ENCODE results near the gene RPL14. TPM values are rescaled to one million over a fixed set of nuclear protein-coding genes. Genes with fewer than 3 reads are reported as not detected.
A peak's percentile ranks its signal among the peaks of the same experiment; 100 is the strongest.

RPL14 gene
- total and polyA plus RNA-seq, 4 donors = 82.6 to 383 (median 185) TPM

DNA sequence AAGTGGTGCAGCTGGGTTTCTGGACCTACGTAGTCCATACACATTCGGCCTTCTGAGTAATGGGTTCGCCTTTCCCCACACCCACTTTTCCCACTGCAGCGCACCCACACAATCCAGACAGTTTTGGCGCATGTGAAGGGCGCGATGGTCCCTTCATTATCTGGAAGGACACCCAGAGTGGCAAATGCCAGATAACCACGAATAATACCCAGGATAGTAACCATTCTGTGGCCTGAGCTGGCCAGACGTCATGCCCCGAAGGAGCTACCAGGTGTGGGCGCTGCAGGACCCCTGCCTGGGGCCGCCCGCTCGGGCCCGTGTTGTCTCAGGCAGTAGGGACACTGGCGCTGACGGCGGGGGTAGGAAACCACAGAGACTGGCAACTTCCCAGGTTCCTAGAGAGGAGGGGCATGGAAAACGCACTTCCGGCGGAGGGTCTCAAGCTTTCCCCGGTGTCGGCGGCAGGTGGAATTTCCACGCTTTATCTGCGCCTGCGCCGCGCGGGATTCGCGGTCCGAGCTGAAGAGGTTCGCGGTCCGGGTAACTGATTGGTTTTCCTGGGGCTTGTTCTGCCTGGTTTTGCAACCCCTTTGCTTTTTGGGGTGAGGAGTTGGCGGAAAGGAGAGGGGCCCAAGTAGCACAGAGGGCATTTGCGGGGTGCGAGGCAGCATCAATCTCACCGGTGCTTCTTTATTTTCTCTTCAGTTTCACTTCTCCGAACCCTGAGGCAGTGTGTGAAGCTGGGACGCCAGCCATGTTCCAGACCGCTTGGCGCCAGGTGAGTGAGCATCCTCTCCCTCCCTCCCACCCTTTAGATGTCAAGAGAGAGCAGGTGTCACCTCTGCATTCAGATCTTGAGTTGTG is 48.7 kb downstream of the RPL14 start, which contains the start of gene ZNF620 (continued):
- TF ChIP-seq NR2F2 (IDR thresholded peaks at IDR 0.05) = no peak
- TF ChIP-seq RXRA (IDR thresholded peaks at IDR 0.05) = peak; percentile 26 to 39
- TF ChIP-seq RAD21 (IDR thresholded peaks at IDR 0.05) = peak in 1 of 2 donors; percentile 48
- peak in 1 of 2 donors; percentile 6 for TF ChIP-seq HNF4A (conservative IDR thresholded peaks at IDR 0.05)

DNA sequence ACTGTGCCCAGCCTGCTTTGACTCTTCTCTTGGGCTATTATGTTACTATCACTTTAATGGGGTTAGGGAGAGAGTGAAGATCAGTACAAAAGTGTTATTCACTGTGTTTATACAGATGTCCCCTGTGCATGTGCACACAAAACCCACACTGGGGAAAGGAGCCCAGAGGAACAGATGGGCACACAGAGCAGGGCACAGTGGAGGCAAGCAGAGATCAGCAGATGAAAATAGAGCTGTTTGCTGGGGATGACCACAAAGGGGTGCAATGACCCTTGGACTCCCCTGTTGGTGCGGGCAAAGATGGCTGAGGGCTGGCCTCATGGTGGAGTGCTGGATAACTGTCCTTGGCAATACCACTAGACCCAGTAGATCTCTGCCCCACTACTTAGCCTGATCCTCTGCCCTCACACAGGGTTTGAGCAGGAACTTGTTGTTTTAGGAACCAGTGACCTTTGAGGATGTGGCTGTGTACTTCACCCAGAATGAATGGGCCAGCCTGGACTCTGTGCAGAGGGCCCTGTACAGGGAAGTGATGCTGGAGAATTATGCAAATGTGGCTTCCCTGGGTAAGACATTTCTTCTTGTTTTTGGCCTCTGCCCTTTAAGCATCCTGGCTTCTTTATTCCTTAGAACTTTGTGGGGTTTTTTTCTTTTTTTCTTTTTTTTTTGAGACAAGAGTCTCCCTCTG is 54.0 kb downstream of the RPL14 start:
- H3K9ac ChIP-seq (ENCODE audit: low read depth in 1 of 2, low read length in 2 of 2) = no peak overlapping the region
- H3K9me3 ChIP-seq (ENCODE audit: control insufficient read depth in 4 of 4, low read length in 3 of 4) = no peaks in the 10 kb centered on the region
- no peak overlapping the region for H3K27ac ChIP-seq (ENCODE audit: low read depth in 1 of 2, low read length in 2 of 2)
- WGBS = 90% methylated on average over 1 of the region's 1 CpG
- H3K4me3 ChIP-seq (ENCODE audit: low read depth in 1 of 3, low read length in 3 of 3) = no peak overlapping the region
- peaks cover 0 to 6% (median 4%) of the 10 kb centered on the region in 4 donors for H3K36me3 ChIP-seq (ENCODE audit: control insufficient read depth in 4 of 4, insufficient read depth in 3 of 4, low read depth in 1 of 4, low read length in 3 of 4)
- no peak for DNase-seq (ENCODE audit: low spot score)
- H3K27me3 ChIP-seq (ENCODE audit: control insufficient read depth in 4 of 4, insufficient read depth in 4 of 4, low read length in 3 of 4) = no peaks in the 10 kb centered on the region
- peaks cover 0 to 5% (median 1%) of the 10 kb centered on the region in 4 donors for H3K4me1 ChIP-seq (ENCODE audit: control insufficient read depth in 4 of 4, insufficient read depth in 4 of 4, low read length in 3 of 4)
- TF ChIP-seq, protein P1, sequence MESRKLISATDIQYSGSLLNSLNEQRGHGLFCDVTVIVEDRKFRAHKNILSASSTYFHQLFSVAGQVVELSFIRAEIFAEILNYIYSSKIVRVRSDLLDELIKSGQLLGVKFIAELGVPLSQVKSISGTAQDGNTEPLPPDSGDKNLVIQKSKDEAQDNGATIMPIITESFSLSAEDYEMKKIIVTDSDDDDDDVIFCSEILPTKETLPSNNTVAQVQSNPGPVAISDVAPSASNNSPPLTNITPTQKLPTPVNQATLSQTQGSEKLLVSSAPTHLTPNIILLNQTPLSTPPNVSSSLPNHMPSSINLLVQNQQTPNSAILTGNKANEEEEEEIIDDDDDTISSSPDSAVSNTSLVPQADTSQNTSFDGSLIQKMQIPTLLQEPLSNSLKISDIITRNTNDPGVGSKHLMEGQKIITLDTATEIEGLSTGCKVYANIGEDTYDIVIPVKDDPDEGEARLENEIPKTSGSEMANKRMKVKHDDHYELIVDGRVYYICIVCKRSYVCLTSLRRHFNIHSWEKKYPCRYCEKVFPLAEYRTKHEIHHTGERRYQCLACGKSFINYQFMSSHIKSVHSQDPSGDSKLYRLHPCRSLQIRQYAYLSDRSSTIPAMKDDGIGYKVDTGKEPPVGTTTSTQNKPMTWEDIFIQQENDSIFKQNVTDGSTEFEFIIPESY (IDR thresholded peaks at IDR 0.05) = no peak
- TF ChIP-seq, protein P2, sequence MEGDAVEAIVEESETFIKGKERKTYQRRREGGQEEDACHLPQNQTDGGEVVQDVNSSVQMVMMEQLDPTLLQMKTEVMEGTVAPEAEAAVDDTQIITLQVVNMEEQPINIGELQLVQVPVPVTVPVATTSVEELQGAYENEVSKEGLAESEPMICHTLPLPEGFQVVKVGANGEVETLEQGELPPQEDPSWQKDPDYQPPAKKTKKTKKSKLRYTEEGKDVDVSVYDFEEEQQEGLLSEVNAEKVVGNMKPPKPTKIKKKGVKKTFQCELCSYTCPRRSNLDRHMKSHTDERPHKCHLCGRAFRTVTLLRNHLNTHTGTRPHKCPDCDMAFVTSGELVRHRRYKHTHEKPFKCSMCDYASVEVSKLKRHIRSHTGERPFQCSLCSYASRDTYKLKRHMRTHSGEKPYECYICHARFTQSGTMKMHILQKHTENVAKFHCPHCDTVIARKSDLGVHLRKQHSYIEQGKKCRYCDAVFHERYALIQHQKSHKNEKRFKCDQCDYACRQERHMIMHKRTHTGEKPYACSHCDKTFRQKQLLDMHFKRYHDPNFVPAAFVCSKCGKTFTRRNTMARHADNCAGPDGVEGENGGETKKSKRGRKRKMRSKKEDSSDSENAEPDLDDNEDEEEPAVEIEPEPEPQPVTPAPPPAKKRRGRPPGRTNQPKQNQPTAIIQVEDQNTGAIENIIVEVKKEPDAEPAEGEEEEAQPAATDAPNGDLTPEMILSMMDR (IDR thresholded peaks at IDR 0.05; ENCODE audit: low read depth, low read length, missing input control) = no peak
- no peak for TF ChIP-seq YY1 (IDR thresholded peaks at IDR 0.05)
- no peak for TF ChIP-seq GABPA (IDR thresholded peaks at IDR 0.05 in 1 of 2, conservative IDR thresholded peaks at IDR 0.05 in 1 of 2)
- TF ChIP-seq FOXA1 (IDR thresholded peaks at IDR 0.05) = no peak
- no peak for TF ChIP-seq RXRA (IDR thresholded peaks at IDR 0.05)
- TF ChIP-seq HNF4A (conservative IDR thresholded peaks at IDR 0.05) = no peak
- TF ChIP-seq, protein P3, sequence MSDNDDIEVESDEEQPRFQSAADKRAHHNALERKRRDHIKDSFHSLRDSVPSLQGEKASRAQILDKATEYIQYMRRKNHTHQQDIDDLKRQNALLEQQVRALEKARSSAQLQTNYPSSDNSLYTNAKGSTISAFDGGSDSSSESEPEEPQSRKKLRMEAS (IDR thresholded peaks at IDR 0.05) = no peak
- no peak for TF ChIP-seq RAD21 (IDR thresholded peaks at IDR 0.05)
- TF ChIP-seq HNF4G (IDR thresholded peaks at IDR 0.05) = no peak
- TF ChIP-seq FOXA2 (IDR thresholded peaks at IDR 0.05) = no peak
- no peak for TF ChIP-seq TAF1 (conservative IDR thresholded peaks at IDR 0.05)
- no peak for TF ChIP-seq SP1 (IDR thresholded peaks at IDR 0.05)
- TF ChIP-seq JUND (IDR thresholded peaks at IDR 0.05) = no peak

DNA sequence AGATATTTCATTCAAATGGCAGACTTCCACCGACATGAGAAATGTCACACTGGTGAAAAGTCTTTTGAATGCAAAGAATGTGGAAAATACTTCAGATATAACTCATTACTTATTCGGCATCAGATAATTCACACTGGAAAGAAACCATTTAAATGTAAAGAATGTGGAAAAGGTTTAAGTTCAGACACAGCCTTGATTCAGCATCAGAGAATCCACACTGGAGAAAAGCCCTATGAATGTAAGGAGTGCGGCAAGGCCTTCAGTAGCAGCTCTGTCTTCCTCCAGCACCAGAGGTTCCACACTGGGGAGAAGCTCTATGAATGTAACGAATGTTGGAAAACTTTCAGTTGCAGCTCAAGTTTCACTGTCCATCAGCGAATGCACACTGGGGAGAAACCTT is 59.1 kb downstream of the RPL14 start:
- H3K9ac ChIP-seq (ENCODE audit: low read depth in 1 of 2, low read length in 2 of 2) = no peak overlapping the region
- no peaks in the 10 kb centered on the region for H3K27me3 ChIP-seq (ENCODE audit: control insufficient read depth in 4 of 4, insufficient read depth in 4 of 4, low read length in 3 of 4)
- no peak overlapping the region for H3K27ac ChIP-seq (ENCODE audit: low read depth in 1 of 2, low read length in 2 of 2)
- DNase-seq (ENCODE audit: low spot score) = no peak
- no peaks in the 10 kb centered on the region for H3K4me1 ChIP-seq (ENCODE audit: control insufficient read depth in 4 of 4, insufficient read depth in 4 of 4, low read length in 3 of 4)
- H3K4me3 ChIP-seq (ENCODE audit: low read depth in 1 of 3, low read length in 3 of 3) = no peak overlapping the region
- H3K9me3 ChIP-seq (ENCODE audit: control insufficient read depth in 4 of 4, low read length in 3 of 4) = no peaks in the 10 kb centered on the region
- 96% methylated on average over 5 of the region's 5 CpGs for WGBS
- H3K36me3 ChIP-seq (ENCODE audit: control insufficient read depth in 4 of 4, insufficient read depth in 3 of 4, low read depth in 1 of 4, low read length in 3 of 4) = peaks cover 4 to 8% (median 7%) of the 10 kb centered on the region in 4 donors
- no peak for TF ChIP-seq NR2F2 (IDR thresholded peaks at IDR 0.05)
- TF ChIP-seq, protein P1 (IDR thresholded peaks at IDR 0.05) = no peak
- TF ChIP-seq FOXA2 (IDR thresholded peaks at IDR 0.05) = no peak
- no peak for TF ChIP-seq GABPA (IDR thresholded peaks at IDR 0.05 in 1 of 2, conservative IDR thresholded peaks at IDR 0.05 in 1 of 2)
- TF ChIP-seq, protein P2 (IDR thresholded peaks at IDR 0.05; ENCODE audit: low read depth, low read length, missing input control) = no peak
- TF ChIP-seq TAF1 (conservative IDR thresholded peaks at IDR 0.05) = no peak
- TF ChIP-seq HNF4G (IDR thresholded peaks at IDR 0.05) = no peak
- TF ChIP-seq RXRA (IDR thresholded peaks at IDR 0.05) = no peak
- no peak for TF ChIP-seq FOXA1 (IDR thresholded peaks at IDR 0.05)
- TF ChIP-seq EGR1 (IDR thresholded peaks at IDR 0.05; ENCODE audit: low read depth in 2 of 2) = no peak
- no peak for TF ChIP-seq YY1 (IDR thresholded peaks at IDR 0.05)
- TF ChIP-seq HNF4A (conservative IDR thresholded peaks at IDR 0.05) = no peak
- no peak for TF ChIP-seq JUND (IDR thresholded peaks at IDR 0.05)
- TF ChIP-seq RAD21 (IDR thresholded peaks at IDR 0.05) = no peak
